A549 (cell line): ENCODE data around the gene ACAD8. TPM values are rescaled to one million over a fixed set of nuclear protein-coding genes. Genes with fewer than 3 reads are reported as not detected.
A peak's percentile ranks its signal among the peaks of the same experiment; 100 is the strongest.

Source experiments
- ATAC-seq, 2 experiments: fragments of 200-7000 bp in 1 of 2; fragments of >200 bp in 1 of 2; cut with Nextera tagmentation in 1 of 2; cut with Tn5 transposase in 1 of 2; 3 replicates each; pipeline versions ENCODE4 v1.8.0 to v1.9.1; 2018 to 2020; ENCODE audit warnings: mild to moderate bottlenecking in 1 of 2, moderate library complexity in 1 of 2
- CTCF ChIA-PET: fragments of 300-600 bp; sonication (Branson Sonifier 250); formaldehyde crosslinking; extraction: SDS; loops from one replicate; lab custom pipeline; 2021; ENCODE audit warnings: antibody characterized with exemption, inconsistent platforms; lab: Yijun Ruan, JAX
- POLR2A ChIA-PET: fragments of 350-600 bp; formaldehyde crosslinking; extraction: SDS; loops from one replicate; lab custom pipeline; 2021; ENCODE audit warnings: antibody characterized with exemption, inconsistent platforms; lab: Yijun Ruan, JAX
- DNase-seq, 2 experiments: peaks; one replicate each; pipeline versions ENCODE4 v3.0.0 to v3.0.0-alpha.2; 2011 to 2016; ENCODE audit warnings: low read depth in 1 of 2, low spot score in 1 of 2
- FAIRE-seq: peaks from 2 replicates; lab custom pipeline; 2011; peaks lifted over from hg19 to GRCh38; lab: Jason Lieb, UNC
- H3K27ac ChIP-seq, 2 experiments: fragments of >200 bp; sonication (Bioruptor Twin); formaldehyde crosslinking; 3 replicates each; pipeline ENCODE4 v1.5.1; 2016 to 2017
- H3K4me1 ChIP-seq: fragments of >200 bp; sonication (Bioruptor Twin); formaldehyde crosslinking; 3 replicates; pipeline ENCODE4 v1.6.1; 2016
- H3K4me2 ChIP-seq: fragments of >200 bp; sonication (Bioruptor Twin); formaldehyde crosslinking; 3 replicates; pipeline ENCODE4 v1.6.1; 2016
- H3K4me3 ChIP-seq: fragments of >200 bp; sonication (Bioruptor Twin); formaldehyde crosslinking; 3 replicates; pipeline ENCODE4 v1.5.1; 2016
- H3K9me3 ChIP-seq: fragments of >200 bp; sonication (Bioruptor Twin); formaldehyde crosslinking; 3 replicates; pipeline ENCODE4 v1.6.1; 2016
- BHLHE40 ChIP-seq: IDR thresholded peaks from 2 replicates; pipeline ENCODE4 v1.6.1; 2012; ENCODE audit warnings: low read depth, low read length, inconsistent platforms
- CEBPB ChIP-seq, 2 experiments: fragments of >200 bp in 1 of 2; sonication (Bioruptor Twin) in 1 of 2; formaldehyde crosslinking in 1 of 2; IDR thresholded peaks; 2 replicates each; pipeline ENCODE4 v1.6.1; 2012 to 2016
- CHD4 ChIP-seq: fragments of 200-600 bp; sonication (generic); IDR thresholded peaks from 2 replicates; pipeline ENCODE4 v1.6.1; 2016; ENCODE audit warnings: antibody characterized with exemption, mild to moderate bottlenecking, borderline replicate concordance
- EHF ChIP-seq: fragments of 250-450 bp; sonication (Bioruptor Pico); IDR thresholded peaks from 2 replicates; pipeline ENCODE4 v1.5.0; 2020; ENCODE audit warnings: mild to moderate bottlenecking
- ELK1 ChIP-seq: fragments of 150-350 bp; IDR thresholded peaks from 2 replicates; pipeline ENCODE4 v1.6.1; 2014; ENCODE audit warnings: low read depth, mild to moderate bottlenecking, low read length
- FOSB ChIP-seq: fragments of 250-450 bp; sonication (Bioruptor Pico); IDR thresholded peaks from 2 replicates; pipeline ENCODE4 v1.5.0; 2020; ENCODE audit warnings: mild to moderate bottlenecking, moderate library complexity
- GATA3 ChIP-seq: IDR thresholded peaks from 2 replicates; pipeline ENCODE4 v1.6.1; 2012; ENCODE audit warnings: borderline replicate concordance
- HDAC2 ChIP-seq: fragments of 200-600 bp; sonication (generic); IDR thresholded peaks from 2 replicates; pipeline ENCODE4 v1.6.1; 2016
- HOXB13 ChIP-seq: fragments of 250-450 bp; sonication (Bioruptor Pico); IDR thresholded peaks from 2 replicates; pipeline ENCODE4 v1.5.0; 2020; ENCODE audit warnings: low read depth, mild to moderate bottlenecking, moderate library complexity
- KDM1A ChIP-seq: fragments of 200-600 bp; sonication (generic); IDR thresholded peaks from 2 replicates; pipeline ENCODE4 v1.6.1; 2016; ENCODE audit warnings: low read depth, mild to moderate bottlenecking
- MAFK ChIP-seq: fragments of 450-650 bp; IDR thresholded peaks from 2 replicates; pipeline ENCODE4 v1.6.1; 2014; ENCODE audit not compliant: partially characterized antibody
- MAX ChIP-seq: IDR thresholded peaks from 2 replicates; pipeline ENCODE4 v1.6.1; 2012
- NPAS2 ChIP-seq: fragments of 250-450 bp; sonication (Bioruptor Pico); IDR thresholded peaks from 2 replicates; pipeline ENCODE4 v1.8.0; 2022; ENCODE audit warnings: mild to moderate bottlenecking, moderate library complexity, borderline replicate concordance
- PHF8 ChIP-seq: fragments of 200-600 bp; sonication (generic); IDR thresholded peaks from 2 replicates; pipeline ENCODE4 v1.6.1; 2016; ENCODE audit warnings: low read depth, mild to moderate bottlenecking, antibody characterized with exemption, moderate library complexity, borderline replicate concordance
- POLR2A ChIP-seq: IDR thresholded peaks from 2 replicates; pipeline ENCODE4 v1.6.1; 2012; ENCODE audit warnings: mild to moderate bottlenecking, low read length
- RCOR1 ChIP-seq: fragments of 150-350 bp; IDR thresholded peaks from 2 replicates; pipeline ENCODE4 v1.6.1; 2014; ENCODE audit warnings: antibody characterized with exemption, low read length, low read depth
- REST ChIP-seq: fragments of 200-600 bp; sonication (generic); IDR thresholded peaks from 2 replicates; pipeline ENCODE4 v1.6.1; 2016; ENCODE audit warnings: antibody characterized with exemption, mild to moderate bottlenecking, moderate library complexity
- TFCP2L1 ChIP-seq: fragments of 250-450 bp; sonication (Bioruptor Pico); IDR thresholded peaks from 2 replicates; pipeline ENCODE4 v1.5.0; 2021; ENCODE audit warnings: mild to moderate bottlenecking
- ZFP36 ChIP-seq: fragments of 450-650 bp; IDR thresholded peaks from 2 replicates; pipeline ENCODE4 v1.6.1; 2014; ENCODE audit warnings: borderline replicate concordance; ENCODE audit not compliant: partially characterized antibody
- ZNF302 ChIP-seq: fragments of 250-450 bp; sonication (Bioruptor Pico); IDR thresholded peaks from 2 replicates; pipeline ENCODE4 v1.9.0; 2021; ENCODE audit warnings: inconsistent platforms, mild to moderate bottlenecking, moderate library complexity
- WGBS: methylation state at CpG from one replicate; pipeline ENCODE4 v1.1.6; 2017; ENCODE audit errors: missing lambda C conversion rate; 5-methylcytosine and 5-hydroxymethylcytosine counted together
- polyA plus RNA-seq, 4 experiments: library from polyadenylated mRNA; depleted of rRNA in 3 of 4; stranded (reverse); fragments of >200 nt; fragmentation: RNase III in 1 of 4; extraction: RNeasy Plus Mini Kit Qiagen cat#74134 plus additional on column Dnase treatment in 1 of 4; gene quantifications; 2 replicates in 3 of 4; 3 replicates in 1 of 4; pipeline ENCODE4 v1.2.3, GENCODE V29; 2011 to 2017

ACAD8 gene
- polyA plus RNA-seq, 2 of the 4 experiments (the other 2 are of a cell fraction) = 13.5 to 16.9 TPM

- H3K4me2 ChIP-seq = no peak overlapping the region
- no peak overlapping the region for H3K4me3 ChIP-seq
- 91% methylated on average over 7 of the region's 7 CpGs for WGBS
- no peak overlapping the region for H3K27ac ChIP-seq
- H3K4me1 ChIP-seq = no peaks in the 10 kb centered on the region
- H3K9me3 ChIP-seq = no peaks in the 10 kb centered on the region
- no peak for DNase-seq
- no peak for TF ChIP-seq KDM1A
- TF ChIP-seq CEBPB (IDR thresholded peaks at IDR 0.05) = peak in 1 of 2 experiments; percentile 15; a peak in 1 of 4 replicates
- ChIA-PET CTCF (no interaction called here), POLR2A (no interaction called here)
- FAIRE-seq = no peak
- no peak for ATAC-seq
Observed at GRCh38 chr11:134236834-134237556, 16.4 kb upstream of the ACAD8 start.

- CTCF ChIA-PET = no interaction called here
Observed at GRCh38 chr11:134237557-134237922, 15.8 kb upstream of the ACAD8 start.

More at GRCh38 chr11:134237557-134237922, 15.8 kb upstream of the ACAD8 start:
- Histone ChIP-seq H3K4me2 (no peak overlapping the region), H3K9me3 (no peaks in the 10 kb centered on the region), H3K4me3 (no peak overlapping the region), H3K4me1 (no peaks in the 10 kb centered on the region), H3K27ac (no peak overlapping the region)
- FAIRE-seq (no peak), ATAC-seq (no peak), DNase-seq (no peak)
- POLR2A ChIA-PET = no interaction called here
- no peak for TF ChIP-seq ELK1
- TF ChIP-seq ZNF302 (CRISPR knock-in tag) = no peak
- TF ChIP-seq FOSB (CRISPR knock-in tag) = no peak
- no peak for TF ChIP-seq CHD4
- no peak for TF ChIP-seq MAFK
- no peak for TF ChIP-seq HOXB13
- TF ChIP-seq RCOR1 = no peak
- TF ChIP-seq HDAC2 = no peak
- TF ChIP-seq TFCP2L1 = no peak
- TF ChIP-seq MAX = no peak
- TF ChIP-seq ZFP36 = no peak
- TF ChIP-seq KDM1A = no peak
- TF ChIP-seq POLR2A = no peak
- no peak for TF ChIP-seq REST
- no peak for TF ChIP-seq NPAS2
- no peak for TF ChIP-seq GATA3
- TF ChIP-seq PHF8 = no peak
- TF ChIP-seq BHLHE40 = no peak
- TF ChIP-seq EHF (CRISPR knock-in tag) = no peak
- WGBS = 87% methylated on average over 11 of the region's 11 CpGs
